Prostate gland (tissue), 2 donors: ENCODE data around the gene BAX. TPM values are rescaled to one million over a fixed set of nuclear protein-coding genes. Genes with fewer than 3 reads are reported as not detected.
A peak's percentile ranks its signal among the peaks of the same experiment; 100 is the strongest.

Experiments
- DNase-seq: peaks from one replicate; pipeline ENCODE4 v3.0.0-alpha.2; 2019; ENCODE audit warnings: low spot score
- H3K27ac ChIP-seq, 2 donors: fragments of 200-600 bp; sonication (generic); 2 replicates each; pipeline ENCODE4 v1.5.1; 2017 to 2019
- H3K27me3 ChIP-seq: fragments of 200-600 bp; sonication (generic); replicated peaks from 2 replicates; pipeline ENCODE4 v1.5.1; 2019; ENCODE audit not compliant: insufficient read depth
- H3K36me3 ChIP-seq, 2 donors: fragments of 200-600 bp; sonication (generic); 1 replicate in 1 of 2; 2 replicates in 1 of 2; pipeline versions ENCODE4 v1.5.1 to v1.8.1; 2017 to 2019
- H3K4me1 ChIP-seq: fragments of 200-600 bp; sonication (generic); replicated peaks from 2 replicates; pipeline ENCODE4 v1.5.1; 2019
- H3K4me3 ChIP-seq, 2 donors: fragments of 200-600 bp; sonication (generic); 2 replicates each; pipeline ENCODE4 v1.5.1; 2017 to 2019
- H3K9me3 ChIP-seq: fragments of 200-600 bp; sonication (generic); 2 replicates; pipeline ENCODE4 v1.5.1; 2017
- CTCF ChIP-seq, 4 experiments: fragments of 200-600 bp in 2 of 4; fragments of 450-650 bp in 2 of 4; sonication (generic) in 2 of 4; IDR thresholded peaks; 1 replicate in 3 of 4; 2 replicates in 1 of 4; pipeline ENCODE4 v1.5.1; 2016 to 2019; ENCODE audit warnings: antibody characterized with exemption in 4 of 4, mild to moderate bottlenecking in 2 of 4, moderate library complexity in 2 of 4
- POLR2A ChIP-seq: fragments of 450-650 bp; IDR thresholded peaks from one replicate; pipeline ENCODE4 v1.6.1; 2016; ENCODE audit warnings: antibody characterized with exemption, mild to moderate bottlenecking
- POLR2AphosphoS5 ChIP-seq: sonication (generic); formaldehyde crosslinking; IDR thresholded peaks from one replicate; pipeline ENCODE4 v1.6.1; 2017; ENCODE audit warnings: antibody characterized with exemption
- WGBS: methylation state at CpG from one replicate; pipeline ENCODE4 v1.1.5; 2018; 5-methylcytosine and 5-hydroxymethylcytosine counted together
- intact Hi-C: fragments of 100-400 bp; cut with DNase I; formaldehyde crosslinking; loops from one replicate; pipeline ENCODE4 v1.14.2; 2022
- total RNA-seq, 2 donors: library from RNA; depleted of rRNA; stranded (reverse); fragments of >200 nt; gene quantifications; one replicate each; pipeline ENCODE4 v1.1.0, GENCODE V29; 2016

The BAX gene
- total RNA-seq, 2 donors from 2014 or later: 52.1 to 62.3 TPM

- no peaks in the 10 kb centered on the region for H3K9me3 ChIP-seq
- no peak overlapping the region for H3K4me3 ChIP-seq
- H3K27me3 ChIP-seq: no peaks in the 10 kb centered on the region
- TF ChIP-seq POLR2A (no peak), POLR2AphosphoS5 (no peak), CTCF (IDR thresholded peaks at IDR 0.05) (peak in 1 of 4 experiments; percentile 16)
- DNase-seq: no peak
- no peaks in the 10 kb centered on the region for H3K36me3 ChIP-seq
- 72% methylated on average over 5 of the region's 5 CpGs for WGBS
- intact Hi-C loops: no loop called here
- H3K4me1 ChIP-seq: peaks cover 6% of the 10 kb centered on the region
- no peak overlapping the region for H3K27ac ChIP-seq
Measured at GRCh38 chr19:48997972-48998371, 43.3 kb downstream of the BAX start.

- no peaks in the 10 kb centered on the region for H3K9me3 ChIP-seq
- TF ChIP-seq POLR2AphosphoS5 (no peak), POLR2A (no peak), CTCF (IDR thresholded peaks at IDR 0.05) (peak in 3 of 4 experiments; percentile 21 to 53 (median 41))
- intact Hi-C loops: no loop called here
- H3K4me1 ChIP-seq: no peaks in the 10 kb centered on the region
- 49% methylated on average over 16 of the region's 16 CpGs for WGBS
- DNase-seq: no peak
- no peaks in the 10 kb centered on the region for H3K27me3 ChIP-seq
- H3K36me3 ChIP-seq: no peaks in the 10 kb centered on the region
- H3K4me3 ChIP-seq: no peak overlapping the region
- no peak overlapping the region for H3K27ac ChIP-seq
Measured at GRCh38 chr19:48999481-49000325, 45.0 kb downstream of the BAX start.

GRCh38 chr19:49004133-49004532 lies 49.5 kb downstream of the BAX start:
- no peaks in the 10 kb centered on the region for H3K27me3 ChIP-seq
- intact Hi-C loops: no loop called here
- 98% methylated on average over 15 of the region's 15 CpGs for WGBS
- TF ChIP-seq POLR2AphosphoS5 (no peak), POLR2A (no peak), CTCF (IDR thresholded peaks at IDR 0.05) (no peak)
- H3K27ac ChIP-seq: no peak overlapping the region
- H3K4me1 ChIP-seq: no peaks in the 10 kb centered on the region
- no peak overlapping the region for H3K4me3 ChIP-seq
- H3K36me3 ChIP-seq: peaks cover 0 to 4% of the 10 kb centered on the region in 2 donors
- H3K9me3 ChIP-seq: no peaks in the 10 kb centered on the region
- DNase-seq: no peak

- no peaks in the 10 kb centered on the region for H3K4me1 ChIP-seq
- peaks cover 0 to 4% of the 10 kb centered on the region in 2 donors for H3K36me3 ChIP-seq
- H3K9me3 ChIP-seq: no peaks in the 10 kb centered on the region
- TF ChIP-seq POLR2AphosphoS5 (no peak), CTCF (IDR thresholded peaks at IDR 0.05) (no peak), POLR2A (no peak)
- 95% methylated on average over 7 of the region's 7 CpGs for WGBS
- DNase-seq: no peak
- no peak overlapping the region for H3K27ac ChIP-seq
- intact Hi-C loops: no loop called here
- no peak overlapping the region for H3K4me3 ChIP-seq
- H3K27me3 ChIP-seq: no peaks in the 10 kb centered on the region
Measured at GRCh38 chr19:49004964-49005614, 50.4 kb downstream of the BAX start.
